Loucy (cell line): Measurements from ENCODE around the gene VIPR1.
A peak's percentile ranks its signal among the peaks of the same experiment; 100 is the strongest.

Experiments
- H2AFZ ChIP-seq: fragments of 200-600 bp; sonication (generic); 2 replicates; pipeline ENCODE4 v1.6.0; 2016; ENCODE audit warnings: antibody characterized with exemption, mild to moderate bottlenecking, low read length, moderate library complexity
- H3F3A ChIP-seq: fragments of 200-600 bp; 2 replicates; pipeline ENCODE4 v1.6.0; 2016; ENCODE audit warnings: antibody characterized with exemption, low read depth, mild to moderate bottlenecking
- H3K27me3 ChIP-seq: fragments of 200-600 bp; sonication (generic); 2 replicates; pipeline ENCODE4 v1.6.1; 2014; ENCODE audit warnings: low read length, mild to moderate bottlenecking; ENCODE audit not compliant: insufficient read depth, poor library complexity, severe bottlenecking
- H3K36me3 ChIP-seq: fragments of 200-600 bp; sonication (generic); 2 replicates; pipeline ENCODE4 v1.6.1; 2016; ENCODE audit warnings: low read length; ENCODE audit not compliant: insufficient read depth
- H3K4me1 ChIP-seq: fragments of 200-600 bp; sonication (generic); 2 replicates; pipeline ENCODE4 v1.5.1; 2014; ENCODE audit warnings: low read length, mild to moderate bottlenecking; ENCODE audit not compliant: insufficient read depth, poor library complexity, severe bottlenecking
- H3K4me2 ChIP-seq: fragments of 200-600 bp; sonication (generic); 2 replicates; pipeline ENCODE4 v1.6.0; 2014; ENCODE audit warnings: antibody characterized with exemption, low read length, low read depth, mild to moderate bottlenecking; ENCODE audit not compliant: poor library complexity, severe bottlenecking
- H3K4me3 ChIP-seq: fragments of 200-600 bp; sonication (generic); 2 replicates; pipeline ENCODE4 v1.5.1; 2014; ENCODE audit warnings: low read length, mild to moderate bottlenecking, mixed read lengths; ENCODE audit not compliant: poor library complexity, severe bottlenecking
- H3K79me2 ChIP-seq: fragments of 200-600 bp; sonication (generic); 2 replicates; pipeline ENCODE4 v1.6.1; 2014; ENCODE audit warnings: low read length; ENCODE audit not compliant: insufficient read depth
- H3K9ac ChIP-seq: fragments of 200-600 bp; sonication (generic); 2 replicates; pipeline ENCODE4 v1.6.0; 2014; ENCODE audit warnings: mild to moderate bottlenecking, low read depth, low read length, moderate library complexity; ENCODE audit not compliant: poor library complexity, severe bottlenecking
- H3K9me2 ChIP-seq: fragments of 200-600 bp; sonication (generic); replicated peaks from 2 replicates; pipeline ENCODE4 v1.6.1; 2016; ENCODE audit warnings: low read depth, low read length, mixed read lengths
- H3K9me3 ChIP-seq: fragments of 200-600 bp; sonication (generic); 2 replicates; pipeline ENCODE4 v1.6.1; 2014; ENCODE audit warnings: mild to moderate bottlenecking, antibody characterized with exemption, low read length, low read depth; ENCODE audit not compliant: insufficient read depth
- H4K20me1 ChIP-seq: fragments of 200-600 bp; sonication (generic); 2 replicates; pipeline ENCODE4 v1.6.0; 2014; ENCODE audit warnings: antibody characterized with exemption, low read length, mild to moderate bottlenecking; ENCODE audit not compliant: insufficient read depth, poor library complexity, severe bottlenecking
- EZH2phosphoT487 ChIP-seq: fragments of 200-600 bp; IDR thresholded peaks from 2 replicates; pipeline ENCODE4 v1.6.1; 2018; ENCODE audit warnings: antibody characterized with exemption, mild to moderate bottlenecking, moderate library complexity, borderline replicate concordance
- TF ChIP-seq, protein P1 (sequence below): fragments of 200-600 bp; sonication (generic); conservative IDR thresholded peaks from 2 replicates; pipeline ENCODE4 v1.5.1; 2014; ENCODE audit warnings: mild to moderate bottlenecking, antibody characterized with exemption, low read length

The VIPR1 gene

DNA sequence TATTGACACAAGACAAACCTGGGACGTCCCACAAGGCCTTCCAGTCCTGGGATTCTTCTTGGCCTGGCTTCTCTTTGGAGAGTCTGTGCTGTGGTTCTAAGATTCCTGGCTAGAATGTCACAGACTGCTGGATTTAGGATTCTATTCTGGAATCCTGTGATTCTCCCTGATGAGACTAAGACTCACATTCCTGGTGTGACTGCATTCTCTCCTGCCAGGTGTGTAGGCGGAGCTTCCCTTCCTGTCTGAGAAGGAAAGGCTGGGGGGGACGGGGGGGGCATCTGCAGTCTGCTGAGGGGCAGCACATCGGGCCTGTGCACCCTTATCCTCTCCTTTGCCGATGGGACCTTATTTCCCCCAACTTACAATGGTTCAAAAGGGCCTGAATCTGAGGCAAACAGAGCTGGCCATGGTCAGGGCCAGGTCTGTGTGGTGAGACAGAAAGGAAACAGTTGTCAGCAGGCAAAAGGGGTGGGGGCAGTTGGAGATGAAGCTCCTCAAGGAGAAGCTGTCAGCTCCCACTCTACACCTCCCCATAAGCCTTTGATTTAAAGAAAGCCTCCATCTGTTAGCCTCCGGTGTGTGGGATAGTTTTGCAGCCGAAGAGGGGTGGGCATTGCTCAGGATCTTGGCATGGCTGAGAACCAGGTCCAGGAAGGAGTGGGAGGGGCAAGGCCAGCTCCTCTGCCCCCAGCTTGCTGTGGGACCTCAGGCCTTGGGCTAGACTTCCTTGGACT lies 30.9 kb downstream of the VIPR1 start:
- H3K4me3 ChIP-seq, result no peak overlapping the region
- H3K4me2 ChIP-seq, result peak overlapping the region; percentile 16
- no peaks in the 10 kb centered on the region for H3K9me3 ChIP-seq
- no peaks in the 10 kb centered on the region for H4K20me1 ChIP-seq
- no peaks in the 10 kb centered on the region for H3K36me3 ChIP-seq
- no peaks in the 10 kb centered on the region for H3K9me2 ChIP-seq
- H3K27me3 ChIP-seq, result no peaks in the 10 kb centered on the region
- no peak for TF ChIP-seq EZH2phosphoT487
- TF ChIP-seq, protein P1, sequence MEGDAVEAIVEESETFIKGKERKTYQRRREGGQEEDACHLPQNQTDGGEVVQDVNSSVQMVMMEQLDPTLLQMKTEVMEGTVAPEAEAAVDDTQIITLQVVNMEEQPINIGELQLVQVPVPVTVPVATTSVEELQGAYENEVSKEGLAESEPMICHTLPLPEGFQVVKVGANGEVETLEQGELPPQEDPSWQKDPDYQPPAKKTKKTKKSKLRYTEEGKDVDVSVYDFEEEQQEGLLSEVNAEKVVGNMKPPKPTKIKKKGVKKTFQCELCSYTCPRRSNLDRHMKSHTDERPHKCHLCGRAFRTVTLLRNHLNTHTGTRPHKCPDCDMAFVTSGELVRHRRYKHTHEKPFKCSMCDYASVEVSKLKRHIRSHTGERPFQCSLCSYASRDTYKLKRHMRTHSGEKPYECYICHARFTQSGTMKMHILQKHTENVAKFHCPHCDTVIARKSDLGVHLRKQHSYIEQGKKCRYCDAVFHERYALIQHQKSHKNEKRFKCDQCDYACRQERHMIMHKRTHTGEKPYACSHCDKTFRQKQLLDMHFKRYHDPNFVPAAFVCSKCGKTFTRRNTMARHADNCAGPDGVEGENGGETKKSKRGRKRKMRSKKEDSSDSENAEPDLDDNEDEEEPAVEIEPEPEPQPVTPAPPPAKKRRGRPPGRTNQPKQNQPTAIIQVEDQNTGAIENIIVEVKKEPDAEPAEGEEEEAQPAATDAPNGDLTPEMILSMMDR, result no peak
- no peaks in the 10 kb centered on the region for H3K79me2 ChIP-seq
- H2AFZ ChIP-seq, result peak overlapping the region; percentile 77
- peaks cover 37% of the 10 kb centered on the region for H3K4me1 ChIP-seq
- no peaks in the 10 kb centered on the region for H3F3A ChIP-seq
- peak overlapping the region; percentile 17 for H3K9ac ChIP-seq

GRCh38 chr3:42535981-42536784 lies 33.7 kb downstream of the VIPR1 start:
- Histone ChIP-seq H3K9me2 (no peaks in the 10 kb centered on the region), H3F3A (no peaks in the 10 kb centered on the region), H2AFZ (no peak overlapping the region), H3K27me3 (no peaks in the 10 kb centered on the region), H3K4me3 (no peak overlapping the region), H3K9ac (no peak overlapping the region), H3K9me3 (no peaks in the 10 kb centered on the region), H4K20me1 (no peaks in the 10 kb centered on the region), H3K36me3 (no peaks in the 10 kb centered on the region), H3K4me1 (peaks cover 17% of the 10 kb centered on the region), H3K4me2 (no peak overlapping the region), H3K79me2 (no peaks in the 10 kb centered on the region)
- no peak for TF ChIP-seq EZH2phosphoT487
- TF ChIP-seq, protein P1, result peak; percentile 73

- H3K79me2 ChIP-seq, result no peaks in the 10 kb centered on the region
- H3K4me2 ChIP-seq, result no peak overlapping the region
- H3F3A ChIP-seq, result no peaks in the 10 kb centered on the region
- H3K4me1 ChIP-seq, result peaks cover 17% of the 10 kb centered on the region
- no peak overlapping the region for H3K4me3 ChIP-seq
- no peaks in the 10 kb centered on the region for H3K27me3 ChIP-seq
- no peaks in the 10 kb centered on the region for H4K20me1 ChIP-seq
- no peaks in the 10 kb centered on the region for H3K36me3 ChIP-seq
- H3K9me3 ChIP-seq, result no peaks in the 10 kb centered on the region
- H3K9ac ChIP-seq, result no peak overlapping the region
- H2AFZ ChIP-seq, result no peak overlapping the region
- TF ChIP-seq, protein P1, result no peak
- H3K9me2 ChIP-seq, result no peaks in the 10 kb centered on the region
Observed at GRCh38 chr3:42537350-42537749, 34.9 kb downstream of the VIPR1 start.
